Uterus (tissue), 2 donors: ENCODE results near the gene CEP57.

Experiments
- CTCF ChIP-seq, 4 experiments: fragments of 200-600 bp in 2 of 4; fragments of 450-650 bp in 2 of 4; sonication (generic) in 2 of 4; IDR thresholded peaks; one replicate each; pipeline ENCODE4 v1.5.1; 2016 to 2019; ENCODE audit warnings: antibody characterized with exemption in 4 of 4, mild to moderate bottlenecking in 2 of 4, moderate library complexity in 1 of 4
- POLR2A ChIP-seq, 2 donors: fragments of 450-650 bp; IDR thresholded peaks; one replicate each; pipeline ENCODE4 v1.6.1; 2016; ENCODE audit warnings: antibody characterized with exemption in 2 of 2, mild to moderate bottlenecking in 1 of 2, moderate library complexity in 1 of 2

GRCh38 chr11:95845167-95845566, 54.9 kb downstream of the CEP57 start:
- TF ChIP-seq CTCF (IDR thresholded peaks at IDR 0.05) = no peak
- no peak for TF ChIP-seq POLR2A (IDR thresholded peaks at IDR 0.05)
